ENCODE results near the gene ENOX1. TPM values are rescaled to one million over a fixed set of nuclear protein-coding genes. Genes with fewer than 3 reads are reported as not detected.

ENOX1 gene
- total and polyA plus RNA-seq, 9 donors: 10.1 to 17.5 (median 12.2) TPM

- peaks cover 7% of the 10 kb centered on the region for H3K4me1 ChIP-seq (ENCODE audit: control insufficient read depth, insufficient read depth, low read length)
- DNase-seq: no peak
- no peaks in the 10 kb centered on the region for H3K9me3 ChIP-seq (replicated peaks; ENCODE audit: control insufficient read depth, low read depth, low read length)
- no peak overlapping the region for H3K27ac ChIP-seq (ENCODE audit: low read length)
- H3K27me3 ChIP-seq (ENCODE audit: control insufficient read depth, insufficient read depth, low read length): no peaks in the 10 kb centered on the region
- H3K4me3 ChIP-seq (ENCODE audit: low read length): no peak overlapping the region
- 63% methylated on average over 5 of the region's 5 CpGs for WGBS (ENCODE audit: insufficient coverage)
- no peaks in the 10 kb centered on the region for H3K36me3 ChIP-seq (ENCODE audit: control insufficient read depth, insufficient read depth, low read length)
These were observed 513.9 kb downstream of the ENOX1 start for GRCh38 chr13:43272851-43273250.

- no peak overlapping the region for H3K4me3 ChIP-seq (ENCODE audit: low read length)
- no peak overlapping the region for H3K27ac ChIP-seq (ENCODE audit: low read length)
- no peaks in the 10 kb centered on the region for H3K9me3 ChIP-seq (replicated peaks; ENCODE audit: control insufficient read depth, low read depth, low read length)
- no CpG with 5 or more reads among the region's 2 CpGs for WGBS (ENCODE audit: insufficient coverage)
- no peaks in the 10 kb centered on the region for H3K27me3 ChIP-seq (ENCODE audit: control insufficient read depth, insufficient read depth, low read length)
- no peak for DNase-seq
- peaks cover 14% of the 10 kb centered on the region for H3K4me1 ChIP-seq (ENCODE audit: control insufficient read depth, insufficient read depth, low read length)
- no peaks in the 10 kb centered on the region for H3K36me3 ChIP-seq (ENCODE audit: control insufficient read depth, insufficient read depth, low read length)
These were observed 515.6 kb downstream of the ENOX1 start for GRCh38 chr13:43271152-43271551.

GRCh38 chr13:43270130-43270830 lies 516.5 kb downstream of the ENOX1 start:
- Histone ChIP-seq H3K9me3 (replicated peaks; ENCODE audit: control insufficient read depth, low read depth, low read length) (no peaks in the 10 kb centered on the region), H3K4me1 (ENCODE audit: control insufficient read depth, insufficient read depth, low read length) (peaks cover 14% of the 10 kb centered on the region), H3K27me3 (ENCODE audit: control insufficient read depth, insufficient read depth, low read length) (no peaks in the 10 kb centered on the region), H3K4me3 (ENCODE audit: low read length) (no peak overlapping the region), H3K36me3 (ENCODE audit: control insufficient read depth, insufficient read depth, low read length) (no peaks in the 10 kb centered on the region), H3K27ac (ENCODE audit: low read length) (no peak overlapping the region)
- no CpG with 5 or more reads among the region's 4 CpGs for WGBS (ENCODE audit: insufficient coverage)
- peak; percentile 44 for DNase-seq

GRCh38 chr13:43269037-43269481 lies 517.7 kb downstream of the ENOX1 start:
- peak; percentile 74 for DNase-seq
- Histone ChIP-seq H3K4me3 (ENCODE audit: low read length) (no peak overlapping the region), H3K4me1 (ENCODE audit: control insufficient read depth, insufficient read depth, low read length) (peaks cover 14% of the 10 kb centered on the region), H3K27ac (ENCODE audit: low read length) (peak overlapping the region; percentile 1), H3K36me3 (ENCODE audit: control insufficient read depth, insufficient read depth, low read length) (no peaks in the 10 kb centered on the region), H3K27me3 (ENCODE audit: control insufficient read depth, insufficient read depth, low read length) (no peaks in the 10 kb centered on the region), H3K9me3 (replicated peaks; ENCODE audit: control insufficient read depth, low read depth, low read length) (no peaks in the 10 kb centered on the region)
- WGBS (ENCODE audit: insufficient coverage): 16% methylated on average over 4 of the region's 5 CpGs

- peak; percentile 25 for DNase-seq
- WGBS (ENCODE audit: insufficient coverage): no CpG with 5 or more reads among the region's 2 CpGs
- Histone ChIP-seq H3K4me1 (ENCODE audit: control insufficient read depth, insufficient read depth, low read length) (peaks cover 14% of the 10 kb centered on the region), H3K36me3 (ENCODE audit: control insufficient read depth, insufficient read depth, low read length) (no peaks in the 10 kb centered on the region), H3K9me3 (replicated peaks; ENCODE audit: control insufficient read depth, low read depth, low read length) (no peaks in the 10 kb centered on the region), H3K27ac (ENCODE audit: low read length) (no peak overlapping the region), H3K27me3 (ENCODE audit: control insufficient read depth, insufficient read depth, low read length) (no peaks in the 10 kb centered on the region), H3K4me3 (ENCODE audit: low read length) (no peak overlapping the region)
These were observed 518.1 kb downstream of the ENOX1 start for GRCh38 chr13:43268632-43269031.

- H3K9me3 ChIP-seq (replicated peaks; ENCODE audit: control insufficient read depth, low read depth, low read length): no peaks in the 10 kb centered on the region
- no peak overlapping the region for H3K4me3 ChIP-seq (ENCODE audit: low read length)
- peaks cover 14% of the 10 kb centered on the region for H3K4me1 ChIP-seq (ENCODE audit: control insufficient read depth, insufficient read depth, low read length)
- no peaks in the 10 kb centered on the region for H3K27me3 ChIP-seq (ENCODE audit: control insufficient read depth, insufficient read depth, low read length)
- no peaks in the 10 kb centered on the region for H3K36me3 ChIP-seq (ENCODE audit: control insufficient read depth, insufficient read depth, low read length)
- no CpG with 5 or more reads among the region's 3 CpGs for WGBS (ENCODE audit: insufficient coverage)
- no peak for DNase-seq
- no peak overlapping the region for H3K27ac ChIP-seq (ENCODE audit: low read length)
These were observed 518.9 kb downstream of the ENOX1 start for GRCh38 chr13:43267916-43268315.

GRCh38 chr13:43266936-43267615 lies 519.7 kb downstream of the ENOX1 start:
- Histone ChIP-seq H3K36me3 (ENCODE audit: control insufficient read depth, insufficient read depth, low read length) (no peaks in the 10 kb centered on the region), H3K4me1 (ENCODE audit: control insufficient read depth, insufficient read depth, low read length) (peaks cover 14% of the 10 kb centered on the region), H3K27ac (ENCODE audit: low read length) (no peak overlapping the region), H3K27me3 (ENCODE audit: control insufficient read depth, insufficient read depth, low read length) (no peaks in the 10 kb centered on the region), H3K4me3 (ENCODE audit: low read length) (no peak overlapping the region), H3K9me3 (replicated peaks; ENCODE audit: control insufficient read depth, low read depth, low read length) (no peaks in the 10 kb centered on the region)
- 38% methylated on average over 7 of the region's 9 CpGs for WGBS (ENCODE audit: insufficient coverage)
- no peak for DNase-seq

- Histone ChIP-seq H3K36me3 (ENCODE audit: control insufficient read depth, insufficient read depth, low read length) (no peaks in the 10 kb centered on the region), H3K9me3 (replicated peaks; ENCODE audit: control insufficient read depth, low read depth, low read length) (no peaks in the 10 kb centered on the region), H3K27ac (ENCODE audit: low read length) (no peak overlapping the region), H3K4me1 (ENCODE audit: control insufficient read depth, insufficient read depth, low read length) (peaks cover 10% of the 10 kb centered on the region), H3K27me3 (ENCODE audit: control insufficient read depth, insufficient read depth, low read length) (no peaks in the 10 kb centered on the region), H3K4me3 (ENCODE audit: low read length) (no peak overlapping the region)
- no peak for DNase-seq
- WGBS (ENCODE audit: insufficient coverage): no CpG with 5 or more reads among the region's 4 CpGs
These were observed 521.7 kb downstream of the ENOX1 start for GRCh38 chr13:43265028-43265427.

- DNase-seq: no peak
- no peaks in the 10 kb centered on the region for H3K9me3 ChIP-seq (replicated peaks; ENCODE audit: control insufficient read depth, low read depth, low read length)
- peaks cover 9% of the 10 kb centered on the region for H3K4me1 ChIP-seq (ENCODE audit: control insufficient read depth, insufficient read depth, low read length)
- H3K27me3 ChIP-seq (ENCODE audit: control insufficient read depth, insufficient read depth, low read length): no peaks in the 10 kb centered on the region
- no CpG with 5 or more reads among the region's 1 CpG for WGBS (ENCODE audit: insufficient coverage)
- no peak overlapping the region for H3K4me3 ChIP-seq (ENCODE audit: low read length)
- no peaks in the 10 kb centered on the region for H3K36me3 ChIP-seq (ENCODE audit: control insufficient read depth, insufficient read depth, low read length)
- H3K27ac ChIP-seq (ENCODE audit: low read length): no peak overlapping the region
These were observed 522.3 kb downstream of the ENOX1 start for GRCh38 chr13:43264458-43264857.

GRCh38 chr13:43263047-43263446 lies 523.7 kb downstream of the ENOX1 start:
- no CpG with 5 or more reads among the region's 2 CpGs for WGBS (ENCODE audit: insufficient coverage)
- H3K9me3 ChIP-seq (replicated peaks; ENCODE audit: control insufficient read depth, low read depth, low read length): no peaks in the 10 kb centered on the region
- H3K27me3 ChIP-seq (ENCODE audit: control insufficient read depth, insufficient read depth, low read length): no peaks in the 10 kb centered on the region
- no peak overlapping the region for H3K4me3 ChIP-seq (ENCODE audit: low read length)
- peaks cover 7% of the 10 kb centered on the region for H3K4me1 ChIP-seq (ENCODE audit: control insufficient read depth, insufficient read depth, low read length)
- H3K36me3 ChIP-seq (ENCODE audit: control insufficient read depth, insufficient read depth, low read length): peaks cover 3% of the 10 kb centered on the region
- no peak for DNase-seq
- H3K27ac ChIP-seq (ENCODE audit: low read length): no peak overlapping the region

Measured in muscle of leg (tissue), 11 donors.